DMS153 treated with DMSO at 0.1 percent for 48 hours (cell line): Measurements from ENCODE around the gene RBBP9.
"Not testable (repeated sequence)": the region's sequence is repeated elsewhere in the genome, so short reads cannot be mapped to it uniquely, and the experiment has no call there.

Experiments used
- DNase-seq: peaks from one replicate; lab custom pipeline; 2025; ENCODE audit not compliant: unreplicated experiment; lab: John Stamatoyannopoulos, UW

RBBP9 gene

GRCh38 chr20:18496740-18497592 is at the start of gene RBBP9:
Gene RBBP9, minus strand, starts transcription at chr20:18497225. Its CDS starts 58 bp downstream, at chr20:18497167.
- DNase-seq = peak; percentile 63

GRCh38 chr20:18545566-18545965 is 48.5 kb upstream of the RBBP9 start:
- DNase-seq = no peak

GRCh38 chr20:18543932-18544331 is 46.9 kb upstream of the RBBP9 start:
- DNase-seq = no peak

- no peak for DNase-seq
Measured at GRCh38 chr20:18543216-18543615, 46.2 kb upstream of the RBBP9 start.

- no peak for DNase-seq
Measured at GRCh38 chr20:18541741-18542140, 44.7 kb upstream of the RBBP9 start.

GRCh38 chr20:18537651-18538050 is 40.6 kb upstream of the RBBP9 start:
- DNase-seq = no peak

- DNase-seq = no peak
Measured at GRCh38 chr20:18533978-18534644, 37.1 kb upstream of the RBBP9 start.

- DNase-seq = no peak
Measured at GRCh38 chr20:18533491-18533890, 36.5 kb upstream of the RBBP9 start.

GRCh38 chr20:18532626-18533025 is 35.6 kb upstream of the RBBP9 start:
- DNase-seq = no peak

GRCh38 chr20:18529041-18529440 is 32.0 kb upstream of the RBBP9 start:
- DNase-seq = no peak

- DNase-seq = no peak
Measured at GRCh38 chr20:18527836-18528235, 30.8 kb upstream of the RBBP9 start.

- no peak for DNase-seq
Measured at GRCh38 chr20:18527339-18527738, 30.3 kb upstream of the RBBP9 start.

- not testable (repeated sequence) for DNase-seq
Measured at GRCh38 chr20:18526761-18527160, 29.7 kb upstream of the RBBP9 start.

GRCh38 chr20:18524646-18525045 is 27.6 kb upstream of the RBBP9 start:
- no peak for DNase-seq

GRCh38 chr20:18523066-18523465 is 26.0 kb upstream of the RBBP9 start:
- DNase-seq = no peak

- not testable (repeated sequence) for DNase-seq
Measured at GRCh38 chr20:18522066-18522465, 25.0 kb upstream of the RBBP9 start.

- DNase-seq = no peak
Measured at GRCh38 chr20:18515973-18516372, 18.9 kb upstream of the RBBP9 start.

- no peak for DNase-seq
Measured at GRCh38 chr20:18514127-18514526, 17.1 kb upstream of the RBBP9 start.

- no peak for DNase-seq
Measured at GRCh38 chr20:18513208-18513607, 16.2 kb upstream of the RBBP9 start.

- no peak for DNase-seq
Measured at GRCh38 chr20:18511571-18511970, 14.5 kb upstream of the RBBP9 start.

- peak; percentile 93 for DNase-seq
Measured at GRCh38 chr20:18507218-18508191, 10.5 kb upstream of the RBBP9 start, which contains the start of gene SEC23B. Gene SEC23B, plus strand, starts transcription at chr20:18507940. Its CDS starts 2,896 bp downstream, at chr20:18510836.
